Activated naive CD8-positive, alpha-beta T cell treated with anti-CD3 and anti-CD28 coated beads for 36 hours (primary cell): ENCODE data around the gene IMPA2. TPM values are rescaled to one million over a fixed set of nuclear protein-coding genes. Genes with fewer than 3 reads are reported as not detected.

ENCODE experiments used
- DNase-seq: peaks from one replicate; pipeline ENCODE4 v3.0.0; 2021
- H3K27ac Mint-ChIP-seq: one replicate; pipeline ENCODE4 v1.8.0; 2022; ENCODE audit warnings: mild to moderate bottlenecking, moderate library complexity, mixed read lengths
- H3K27me3 Mint-ChIP-seq: one replicate; pipeline ENCODE4 v1.8.0; 2022; ENCODE audit warnings: mild to moderate bottlenecking, mixed read lengths
- H3K36me3 Mint-ChIP-seq: one replicate; pipeline ENCODE4 v1.8.0; 2021; ENCODE audit warnings: mild to moderate bottlenecking, mixed read lengths
- H3K4me1 Mint-ChIP-seq: one replicate; pipeline ENCODE4 v1.8.0; 2021; ENCODE audit warnings: mixed read lengths
- H3K4me3 Mint-ChIP-seq: one replicate; pipeline ENCODE4 v1.8.0; 2022; ENCODE audit warnings: mild to moderate bottlenecking, moderate library complexity, mixed read lengths
- H3K9me3 Mint-ChIP-seq: one replicate; pipeline ENCODE4 v1.8.0; 2022; ENCODE audit warnings: mixed read lengths
- total RNA-seq, 2 experiments: library from RNA; stranded (reverse); gene quantifications; one replicate each; pipeline ENCODE4 v1.2.3, GENCODE V29; 2021

The IMPA2 gene
- total RNA-seq, 2 experiments from 2014 or later, result 16.0 to 17.2 TPM

GRCh38 chr18:12048010-12048826 lies 66.9 kb downstream of the IMPA2 start:
- H3K27ac Mint-ChIP-seq, result no peak overlapping the region
- no peak overlapping the region for H3K4me3 Mint-ChIP-seq
- H3K36me3 Mint-ChIP-seq, result no peaks in the 10 kb centered on the region

GRCh38 chr18:12048827-12049175 lies 67.5 kb downstream of the IMPA2 start:
- peaks cover 6% of the 10 kb centered on the region for H3K27me3 Mint-ChIP-seq
- no peak overlapping the region for H3K4me3 Mint-ChIP-seq
- no peaks in the 10 kb centered on the region for H3K36me3 Mint-ChIP-seq
- no peaks in the 10 kb centered on the region for H3K4me1 Mint-ChIP-seq
- no peaks in the 10 kb centered on the region for H3K9me3 Mint-ChIP-seq
- DNase-seq, result no peak
- H3K27ac Mint-ChIP-seq, result no peak overlapping the region

More at GRCh38 chr18:12048010-12048826, 66.9 kb downstream of the IMPA2 start:
- DNase-seq, result no peak
- peaks cover 6% of the 10 kb centered on the region for H3K27me3 Mint-ChIP-seq
- H3K9me3 Mint-ChIP-seq, result no peaks in the 10 kb centered on the region
- no peaks in the 10 kb centered on the region for H3K4me1 Mint-ChIP-seq

GRCh38 chr18:12049978-12050811 lies 68.9 kb downstream of the IMPA2 start:
- Mint-ChIP-seq H3K9me3 (no peaks in the 10 kb centered on the region), H3K4me1 (no peaks in the 10 kb centered on the region), H3K36me3 (no peaks in the 10 kb centered on the region), H3K27me3 (peaks cover 6% of the 10 kb centered on the region), H3K4me3 (no peak overlapping the region), H3K27ac (no peak overlapping the region)
- no peak for DNase-seq

- no peak for DNase-seq
- Mint-ChIP-seq H3K36me3 (no peaks in the 10 kb centered on the region), H3K27ac (no peak overlapping the region), H3K27me3 (peaks cover 6% of the 10 kb centered on the region), H3K4me1 (no peaks in the 10 kb centered on the region), H3K4me3 (no peak overlapping the region), H3K9me3 (no peaks in the 10 kb centered on the region)
Observed at GRCh38 chr18:12052866-12053265, 71.6 kb downstream of the IMPA2 start.

GRCh38 chr18:12053289-12053688 lies 72.0 kb downstream of the IMPA2 start:
- H3K4me1 Mint-ChIP-seq, result no peaks in the 10 kb centered on the region
- no peak overlapping the region for H3K27ac Mint-ChIP-seq
- no peak for DNase-seq
- no peaks in the 10 kb centered on the region for H3K9me3 Mint-ChIP-seq
- no peaks in the 10 kb centered on the region for H3K36me3 Mint-ChIP-seq
- peaks cover 6% of the 10 kb centered on the region for H3K27me3 Mint-ChIP-seq
- no peak overlapping the region for H3K4me3 Mint-ChIP-seq

- no peaks in the 10 kb centered on the region for H3K4me1 Mint-ChIP-seq
- no peak for DNase-seq
- H3K36me3 Mint-ChIP-seq, result no peaks in the 10 kb centered on the region
Observed at GRCh38 chr18:12056034-12056883, 75.0 kb downstream of the IMPA2 start.

GRCh38 chr18:12056884-12057402 lies 75.6 kb downstream of the IMPA2 start:
- Mint-ChIP-seq H3K4me1 (no peaks in the 10 kb centered on the region), H3K4me3 (no peak overlapping the region), H3K27ac (no peak overlapping the region), H3K36me3 (no peaks in the 10 kb centered on the region), H3K27me3 (peaks cover 6% of the 10 kb centered on the region), H3K9me3 (no peaks in the 10 kb centered on the region)
- DNase-seq, result no peak

More at GRCh38 chr18:12056034-12056883, 75.0 kb downstream of the IMPA2 start:
- Mint-ChIP-seq H3K9me3 (no peaks in the 10 kb centered on the region), H3K27me3 (peaks cover 6% of the 10 kb centered on the region), H3K27ac (no peak overlapping the region), H3K4me3 (no peak overlapping the region)

GRCh38 chr18:12057419-12058039 lies 76.2 kb downstream of the IMPA2 start:
- no peak overlapping the region for H3K27ac Mint-ChIP-seq
- no peak for DNase-seq
- H3K9me3 Mint-ChIP-seq, result no peaks in the 10 kb centered on the region
- H3K4me3 Mint-ChIP-seq, result no peak overlapping the region
- no peaks in the 10 kb centered on the region for H3K36me3 Mint-ChIP-seq
- H3K4me1 Mint-ChIP-seq, result no peaks in the 10 kb centered on the region
- peaks cover 4% of the 10 kb centered on the region for H3K27me3 Mint-ChIP-seq

GRCh38 chr18:12059334-12060181 lies 78.3 kb downstream of the IMPA2 start:
- DNase-seq, result no peak
- Mint-ChIP-seq H3K4me1 (no peaks in the 10 kb centered on the region), H3K27me3 (no peaks in the 10 kb centered on the region), H3K27ac (no peak overlapping the region), H3K36me3 (no peaks in the 10 kb centered on the region), H3K9me3 (no peaks in the 10 kb centered on the region), H3K4me3 (no peak overlapping the region)

- no peak for DNase-seq
- H3K4me3 Mint-ChIP-seq, result no peak overlapping the region
- no peaks in the 10 kb centered on the region for H3K36me3 Mint-ChIP-seq
- no peak overlapping the region for H3K27ac Mint-ChIP-seq
- no peaks in the 10 kb centered on the region for H3K27me3 Mint-ChIP-seq
- H3K9me3 Mint-ChIP-seq, result no peaks in the 10 kb centered on the region
- H3K4me1 Mint-ChIP-seq, result no peaks in the 10 kb centered on the region
Observed at GRCh38 chr18:12060182-12060870, 79.0 kb downstream of the IMPA2 start.

GRCh38 chr18:12061685-12062084 lies 80.4 kb downstream of the IMPA2 start:
- no peaks in the 10 kb centered on the region for H3K27me3 Mint-ChIP-seq
- no peaks in the 10 kb centered on the region for H3K9me3 Mint-ChIP-seq
- no peaks in the 10 kb centered on the region for H3K36me3 Mint-ChIP-seq
- no peak for DNase-seq
- no peak overlapping the region for H3K27ac Mint-ChIP-seq
- no peak overlapping the region for H3K4me3 Mint-ChIP-seq
- no peaks in the 10 kb centered on the region for H3K4me1 Mint-ChIP-seq

GRCh38 chr18:12062974-12063373 lies 81.7 kb downstream of the IMPA2 start:
- H3K36me3 Mint-ChIP-seq, result no peaks in the 10 kb centered on the region
- H3K9me3 Mint-ChIP-seq, result no peaks in the 10 kb centered on the region
- no peak overlapping the region for H3K27ac Mint-ChIP-seq
- no peak for DNase-seq
- H3K27me3 Mint-ChIP-seq, result no peaks in the 10 kb centered on the region
- H3K4me3 Mint-ChIP-seq, result no peak overlapping the region
- no peaks in the 10 kb centered on the region for H3K4me1 Mint-ChIP-seq

GRCh38 chr18:12064086-12064763 lies 82.9 kb downstream of the IMPA2 start:
- Mint-ChIP-seq H3K4me1 (no peaks in the 10 kb centered on the region), H3K9me3 (no peaks in the 10 kb centered on the region), H3K27me3 (peaks cover 7% of the 10 kb centered on the region), H3K36me3 (no peaks in the 10 kb centered on the region), H3K27ac (no peak overlapping the region), H3K4me3 (no peak overlapping the region)
- DNase-seq, result no peak
